Smooth muscle cell (in vitro differentiated cells): ENCODE results near the gene RSAD2. TPM values are rescaled to one million over a fixed set of nuclear protein-coding genes. Genes with fewer than 3 reads are reported as not detected.
"Not testable (repeated sequence)": the region's sequence is repeated elsewhere in the genome, so short reads cannot be mapped to it uniquely, and the experiment has no call there.

ENCODE experiments used
- DNase-seq: peaks from one replicate; lab custom pipeline; 2025; ENCODE audit not compliant: unreplicated experiment; lab: John Stamatoyannopoulos, UW
- H2AFZ ChIP-seq: fragments of 200-600 bp; sonication (generic); 2 replicates; pipeline ENCODE4 v1.6.0; 2016; ENCODE audit warnings: antibody characterized with exemption, low read depth, mild to moderate bottlenecking
- H3F3A ChIP-seq: fragments of 200-600 bp; sonication (generic); 2 replicates; pipeline ENCODE4 v1.6.0; 2017; ENCODE audit warnings: antibody characterized with exemption, low read depth
- H3K27ac ChIP-seq: fragments of 200-600 bp; sonication (generic); 2 replicates; pipeline ENCODE4 v1.5.1; 2016; ENCODE audit warnings: low read depth, mild to moderate bottlenecking
- H3K27me3 ChIP-seq: fragments of 200-600 bp; sonication (generic); 2 replicates; pipeline ENCODE4 v1.6.1; 2016; ENCODE audit warnings: low read depth, mild to moderate bottlenecking
- H3K36me3 ChIP-seq: fragments of 200-600 bp; sonication (generic); 2 replicates; pipeline ENCODE4 v1.5.1; 2016; ENCODE audit warnings: low read depth
- H3K4me1 ChIP-seq: fragments of 200-600 bp; sonication (generic); 2 replicates; pipeline ENCODE4 v1.5.1; 2016; ENCODE audit warnings: low read depth
- H3K4me2 ChIP-seq: fragments of 200-600 bp; sonication (generic); 2 replicates; pipeline ENCODE4 v1.6.0; 2016; ENCODE audit warnings: mild to moderate bottlenecking
- H3K4me3 ChIP-seq: fragments of 200-600 bp; sonication (generic); 2 replicates; pipeline ENCODE4 v1.5.1; 2016; ENCODE audit warnings: mild to moderate bottlenecking
- H3K79me2 ChIP-seq: fragments of 200-600 bp; sonication (generic); 2 replicates; pipeline ENCODE4 v1.6.0; 2016; ENCODE audit warnings: low read depth, mild to moderate bottlenecking
- H3K9ac ChIP-seq: fragments of 200-600 bp; sonication (generic); 2 replicates; pipeline ENCODE4 v1.6.0; 2016; ENCODE audit warnings: low read depth
- H3K9me3 ChIP-seq: fragments of 200-600 bp; sonication (generic); replicated peaks from 2 replicates; pipeline ENCODE4 v1.5.1; 2016; ENCODE audit warnings: low read depth
- H4K20me1 ChIP-seq: fragments of 200-600 bp; sonication (generic); 2 replicates; pipeline ENCODE4 v1.6.0; 2016; ENCODE audit warnings: low read depth
- CTCF ChIP-seq: fragments of 200-600 bp; sonication (generic); IDR thresholded peaks from 2 replicates; pipeline ENCODE4 v1.5.1; 2017; ENCODE audit warnings: borderline replicate concordance, mild to moderate bottlenecking, antibody characterized with exemption; ENCODE audit not compliant: insufficient read depth, poor library complexity, severe bottlenecking
- WGBS: methylation state at CpG from one replicate; pipeline ENCODE4 v1.1.7; 2016; ENCODE audit warnings: low lambda C conversion rate; 5-methylcytosine and 5-hydroxymethylcytosine counted together
- polyA plus RNA-seq: library from polyadenylated mRNA; unstranded; fragments of >200 nt; fragmentation: Nextera tagmentation; extraction: Ambion mirVana; gene quantifications from 2 replicates; pipeline ENCODE4 v1.2.1, GENCODE V29; 2016
- total RNA-seq: library from RNA; depleted of rRNA; stranded (reverse); fragments of >200 nt; gene quantifications from 2 replicates; pipeline ENCODE4 v1.2.3, GENCODE V29; 2014

RSAD2 gene
- total and polyA plus RNA-seq, 2 experiments from 2014 or later = not detected

GRCh38 chr2:6893876-6894482 lies 16.4 kb downstream of the RSAD2 start:
- Histone ChIP-seq H3K27ac (no peak overlapping the region), H3K4me1 (no peaks in the 10 kb centered on the region), H3K36me3 (no peaks in the 10 kb centered on the region), H3K79me2 (no peaks in the 10 kb centered on the region), H3K9me3 (no peaks in the 10 kb centered on the region), H3K9ac (no peak overlapping the region), H3F3A (no peaks in the 10 kb centered on the region), H3K27me3 (peaks cover 6% of the 10 kb centered on the region), H2AFZ (no peak overlapping the region), H4K20me1 (no peaks in the 10 kb centered on the region), H3K4me3 (no peak overlapping the region), H3K4me2 (no peak overlapping the region)
- TF ChIP-seq CTCF = no peak
- no peak for DNase-seq
- WGBS = 77% methylated on average over 2 of the region's 2 CpGs

GRCh38 chr2:6896930-6897759 lies 19.6 kb downstream of the RSAD2 start:
- Histone ChIP-seq H3K27ac (no peak overlapping the region), H3F3A (no peaks in the 10 kb centered on the region), H3K4me1 (no peaks in the 10 kb centered on the region), H3K9ac (no peak overlapping the region), H3K4me2 (no peak overlapping the region), H3K36me3 (no peaks in the 10 kb centered on the region), H3K27me3 (peaks cover 6% of the 10 kb centered on the region), H4K20me1 (no peaks in the 10 kb centered on the region), H2AFZ (no peak overlapping the region), H3K9me3 (no peaks in the 10 kb centered on the region), H3K4me3 (no peak overlapping the region), H3K79me2 (no peaks in the 10 kb centered on the region)
- no peak for DNase-seq
- WGBS = 68% methylated on average over 5 of the region's 5 CpGs
- TF ChIP-seq CTCF = peak; percentile 76

DNA sequence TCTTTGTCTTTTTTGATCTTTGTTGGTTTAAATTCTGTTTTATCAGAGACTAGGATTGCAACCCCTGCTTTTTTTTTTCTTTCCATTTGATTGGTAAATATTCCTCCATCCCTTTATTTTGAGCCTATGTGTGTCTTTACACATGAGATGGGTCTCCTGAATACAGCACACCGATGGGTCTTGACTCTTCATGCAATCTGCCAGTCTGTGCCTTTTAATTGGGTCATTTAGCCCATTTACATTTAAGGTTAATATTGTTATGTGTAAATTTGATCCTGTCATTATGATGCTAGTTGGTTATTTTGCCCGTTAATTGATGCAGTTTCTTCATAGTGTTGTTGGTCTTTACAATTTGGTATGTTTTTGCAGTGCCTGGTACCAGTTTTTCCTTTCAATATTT lies 25.0 kb downstream of the RSAD2 start:
- 85% methylated on average over 2 of the region's 2 CpGs for WGBS
- H3K9ac ChIP-seq, H3K4me2 ChIP-seq, H3K27me3 ChIP-seq, H3K4me3 ChIP-seq, H2AFZ ChIP-seq, H4K20me1 ChIP-seq, H3K9me3 ChIP-seq, H3K36me3 ChIP-seq, H3K27ac ChIP-seq, H3K4me1 ChIP-seq, DNase-seq, H3K79me2 ChIP-seq, H3F3A ChIP-seq: not testable (repeated sequence)

GRCh38 chr2:6905668-6906067 lies 28.1 kb downstream of the RSAD2 start:
- WGBS = 100% methylated on average over 1 of the region's 1 CpG
- Histone ChIP-seq H3K4me2 (no peak overlapping the region), H3F3A (no peaks in the 10 kb centered on the region), H3K9me3 (no peaks in the 10 kb centered on the region), H3K4me3 (no peak overlapping the region), H3K27ac (no peak overlapping the region), H3K79me2 (no peaks in the 10 kb centered on the region), H3K36me3 (no peaks in the 10 kb centered on the region), H2AFZ (no peak overlapping the region), H3K4me1 (no peaks in the 10 kb centered on the region), H4K20me1 (no peaks in the 10 kb centered on the region), H3K9ac (no peak overlapping the region), H3K27me3 (no peaks in the 10 kb centered on the region)
- no peak for TF ChIP-seq CTCF
- no peak for DNase-seq
